Heart left ventricle (tissue), 16 donors: ENCODE measurements around the gene ADGRG7. TPM values are rescaled to one million over a fixed set of nuclear protein-coding genes. Genes with fewer than 3 reads are reported as not detected.
A peak's percentile ranks its signal among the peaks of the same experiment; 100 is the strongest.

Experiments used
- ATAC-seq, 4 donors: fragments of 200-7000 bp; cut with Tn5 transposase; one replicate each; pipeline ENCODE4 v1.9.1; 2020 to 2022; ENCODE audit warnings: moderate library complexity in 4 of 4, mild to moderate bottlenecking in 3 of 4, moderate number of reproducible peaks in 1 of 4
- DNase-seq, 5 donors: peaks; one replicate each; pipeline ENCODE4 v3.0.0-alpha.2; 2020
- H3K27ac ChIP-seq, 12 donors: fragments of 200-600 bp; sonication (generic) in 4 of 12; one replicate each; pipeline versions ENCODE4 v1.5.0 to v1.8.0; 2016 to 2022; ENCODE audit warnings: mild to moderate bottlenecking in 2 of 12
- H3K27me3 ChIP-seq, 9 donors: fragments of 200-600 bp; sonication (generic) in 2 of 9; one replicate each; pipeline versions ENCODE4 v1.5.1 to v1.8.0; 2016 to 2022; ENCODE audit warnings: mild to moderate bottlenecking in 3 of 9
- H3K36me3 ChIP-seq, 9 donors: fragments of 200-600 bp; sonication (generic) in 2 of 9; one replicate each; pipeline versions ENCODE4 v1.5.0 to v1.8.0; 2018 to 2022; ENCODE audit warnings: mild to moderate bottlenecking in 2 of 9
- H3K4me1 ChIP-seq, 12 donors: fragments of 200-600 bp; sonication (generic) in 4 of 12; one replicate each; pipeline versions ENCODE4 v1.5.0 to v1.8.0; 2016 to 2022; ENCODE audit warnings: mild to moderate bottlenecking in 3 of 12
- H3K4me3 ChIP-seq, 12 donors: fragments of 200-600 bp; sonication (generic) in 4 of 12; one replicate each; pipeline versions ENCODE4 v1.5.0 to v1.8.0; 2017 to 2022; ENCODE audit warnings: mild to moderate bottlenecking in 9 of 12, moderate library complexity in 4 of 12
- H3K9me3 ChIP-seq, 12 donors: fragments of 200-600 bp; sonication (generic) in 4 of 12; one replicate each; pipeline versions ENCODE4 v1.5.0 to v1.8.0; 2016 to 2022; ENCODE audit warnings: mild to moderate bottlenecking in 1 of 12
- POLR2A ChIP-seq, 2 donors: fragments of 450-650 bp; IDR thresholded peaks; one replicate each; pipeline ENCODE4 v1.6.1; 2017; ENCODE audit warnings: antibody characterized with exemption in 2 of 2, mild to moderate bottlenecking in 2 of 2, moderate library complexity in 2 of 2
- WGBS, 4 donors: extraction: QIAGEN DNeasy Blood & Tissue Kit in 2 of 4; methylation state at CpG; one replicate each; pipeline versions ENCODE4 v1.1.5 to v1.1.7; 2013 to 2018; 5-methylcytosine and 5-hydroxymethylcytosine counted together
- intact Hi-C, 10 donors: fragments of 100-400 bp; cut with DNase I; formaldehyde crosslinking; loops; one replicate each; pipeline versions ENCODE4 v1.11.1 to v1.14.2; 2022
- polyA plus RNA-seq, 2 donors: library from polyadenylated mRNA; stranded (reverse); fragments of 200-250 nt; gene quantifications; one replicate each; pipeline ENCODE4 v1.2.3, GENCODE V29; 2013
- total RNA-seq, 9 donors: library from RNA; depleted of rRNA in 2 of 9; stranded (reverse); fragments of >200 nt in 2 of 9; fragmentation: NEBNext Ultra II Directional in 3 of 9; extraction: Animal tissue kit (Norgen Biotek cat#: 25700) in 3 of 9; gene quantifications; one replicate each; pipeline versions ENCODE4 v1.1.0 to v1.2.4, GENCODE V29; 2016 to 2023
- TF ChIP-seq, protein P1 (sequence below), 12 donors: fragments of 200-600 bp; sonication (generic) in 4 of 12; IDR thresholded peaks; one replicate each; pipeline versions ENCODE4 v1.5.0 to v1.8.0; 2018 to 2022; ENCODE audit warnings: antibody characterized with exemption in 12 of 12, mild to moderate bottlenecking in 5 of 12
- donor health status: ischemic (EF 13 %, LVEDD 7.1; RV severe dilation, severe dysfunction).
- donor health status: healthy with polysubstance abuse.
- donor health status: DM: no; HTN: yes; CAD: no.
- donor health status: DM: no; HTN: no; CAD: no.
- donor health status: ischemic (EF 25% LVEDD 6.9; RV normal size, moderate dysfunction).
- donor health status: ischemic (EF 25% LVEDD 5.7; RV mildly dilated, moderate dysfunction).
- donor health status: healthy.
- donor health status: DM: yes; HTN: yes; CAD: no.
- donor health status: ischemic (EF 35%, LVEDD 5.7; RV mildly dilated, moderate dysfunction).
- donor health status: nonischemic (EF 11% LVEDD 7.7; RV severe dilation, severe dysfunction).
- donor health status: DM: yes; HTN: yes; CAD: no.
- donor health status: PGD.
- donor health status: ischemic (EF 29% LVEDD 5.4; RV normal size, mild dysfunction).
- donor health status: nonischemic (EF 23%, LVEDD 6.1; RV moderate dilation, normal function).

Gene ADGRG7
- total and polyA plus RNA-seq, 11 donors: 0.23 TPM; not detected in 10

DNA sequence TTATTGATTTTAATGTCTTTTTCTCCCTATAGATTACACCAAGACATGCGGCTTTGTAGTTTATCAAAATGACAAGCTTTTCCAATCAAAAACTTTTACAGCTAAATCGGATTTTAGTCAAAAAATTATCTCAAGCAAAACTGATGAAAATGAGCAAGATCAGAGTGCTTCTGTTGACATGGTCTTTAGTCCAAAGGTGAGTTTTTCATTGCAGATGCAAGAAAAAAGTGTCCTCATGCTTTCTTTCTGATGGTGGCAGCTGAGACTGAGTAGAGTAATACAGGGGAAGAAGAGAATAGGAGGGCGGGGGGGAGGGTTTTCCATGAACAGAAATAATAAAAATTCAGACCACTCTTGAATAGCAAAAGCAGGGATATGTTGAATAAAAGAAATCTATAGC is 36.5 kb downstream of the ADGRG7 start:
- H3K9me3 ChIP-seq: no peaks in the 10 kb centered on the region
- H3K4me3 ChIP-seq: no peak overlapping the region
- no peaks in the 10 kb centered on the region for H3K36me3 ChIP-seq
- no peak overlapping the region for H3K27ac ChIP-seq
- H3K27me3 ChIP-seq: no peaks in the 10 kb centered on the region
- TF ChIP-seq, protein P1, sequence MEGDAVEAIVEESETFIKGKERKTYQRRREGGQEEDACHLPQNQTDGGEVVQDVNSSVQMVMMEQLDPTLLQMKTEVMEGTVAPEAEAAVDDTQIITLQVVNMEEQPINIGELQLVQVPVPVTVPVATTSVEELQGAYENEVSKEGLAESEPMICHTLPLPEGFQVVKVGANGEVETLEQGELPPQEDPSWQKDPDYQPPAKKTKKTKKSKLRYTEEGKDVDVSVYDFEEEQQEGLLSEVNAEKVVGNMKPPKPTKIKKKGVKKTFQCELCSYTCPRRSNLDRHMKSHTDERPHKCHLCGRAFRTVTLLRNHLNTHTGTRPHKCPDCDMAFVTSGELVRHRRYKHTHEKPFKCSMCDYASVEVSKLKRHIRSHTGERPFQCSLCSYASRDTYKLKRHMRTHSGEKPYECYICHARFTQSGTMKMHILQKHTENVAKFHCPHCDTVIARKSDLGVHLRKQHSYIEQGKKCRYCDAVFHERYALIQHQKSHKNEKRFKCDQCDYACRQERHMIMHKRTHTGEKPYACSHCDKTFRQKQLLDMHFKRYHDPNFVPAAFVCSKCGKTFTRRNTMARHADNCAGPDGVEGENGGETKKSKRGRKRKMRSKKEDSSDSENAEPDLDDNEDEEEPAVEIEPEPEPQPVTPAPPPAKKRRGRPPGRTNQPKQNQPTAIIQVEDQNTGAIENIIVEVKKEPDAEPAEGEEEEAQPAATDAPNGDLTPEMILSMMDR (IDR thresholded peaks at IDR 0.05): no peak
- TF ChIP-seq POLR2A (IDR thresholded peaks at IDR 0.05): no peak
- 83 to 92% (median 85%) methylated on average over 3 of the region's 3 CpGs for WGBS, 4 donors
- peaks cover 0 to 6% (median 0%) of the 10 kb centered on the region in 12 donors for H3K4me1 ChIP-seq
- DNase-seq: no peak
- intact Hi-C loops: no loop called here
- ATAC-seq: no peak

DNA sequence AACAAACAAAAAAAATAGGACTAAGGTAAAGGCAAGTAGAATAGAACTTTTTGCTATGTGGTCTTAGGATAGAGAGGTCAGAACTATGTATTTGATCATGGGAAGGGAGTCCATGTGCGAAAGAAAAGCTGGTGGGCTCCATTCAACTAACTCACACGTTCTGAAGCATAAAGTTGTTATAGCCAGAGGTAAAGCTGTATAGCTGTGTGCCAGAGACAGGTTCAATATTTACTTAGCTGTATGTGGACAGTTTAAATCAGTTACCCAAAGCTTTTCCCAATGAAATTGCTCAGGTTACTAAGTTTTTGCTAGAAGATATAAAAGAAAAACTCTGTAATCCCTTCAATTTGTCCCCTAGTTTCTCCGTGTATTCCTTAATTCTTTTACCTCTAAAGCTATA is 37.8 kb downstream of the ADGRG7 start:
- no peak overlapping the region for H3K27ac ChIP-seq
- H3K9me3 ChIP-seq: no peaks in the 10 kb centered on the region
- no peak overlapping the region for H3K4me3 ChIP-seq
- DNase-seq (no peak), ATAC-seq (no peak)
- H3K27me3 ChIP-seq: no peaks in the 10 kb centered on the region
- 73 to 80% (median 78%) methylated on average over 3 of the region's 3 CpGs for WGBS, 4 donors
- intact Hi-C loops: no loop called here
- TF ChIP-seq, protein P1 (IDR thresholded peaks at IDR 0.05): no peak
- TF ChIP-seq POLR2A (IDR thresholded peaks at IDR 0.05): no peak
- peaks cover 0 to 13% (median 0%) of the 10 kb centered on the region in 12 donors for H3K4me1 ChIP-seq
- H3K36me3 ChIP-seq: no peaks in the 10 kb centered on the region

DNA sequence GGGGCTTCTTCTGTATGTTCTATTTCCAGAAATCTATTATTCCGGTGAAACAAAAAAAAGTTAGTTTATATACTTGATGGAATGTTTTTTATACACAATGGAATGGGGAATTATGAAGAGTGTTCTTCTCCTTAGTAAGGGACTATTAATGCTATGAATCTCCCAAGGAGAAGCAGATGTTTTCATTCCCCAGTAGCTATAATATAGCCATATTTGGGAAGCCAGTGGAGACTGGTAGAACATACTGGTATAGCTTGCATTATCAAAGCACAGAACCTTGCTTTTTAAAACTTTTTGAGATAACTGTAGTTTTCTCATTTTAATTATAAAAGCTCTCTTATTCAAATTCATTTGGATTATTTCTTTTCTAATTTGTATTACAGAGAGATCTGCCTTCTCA is 38.3 kb downstream of the ADGRG7 start:
- Histone ChIP-seq H3K27me3 (no peaks in the 10 kb centered on the region), H3K9me3 (no peaks in the 10 kb centered on the region), H3K27ac (no peak overlapping the region), H3K4me1 (peaks cover 0 to 13% (median 0%) of the 10 kb centered on the region in 12 donors), H3K36me3 (no peaks in the 10 kb centered on the region), H3K4me3 (no peak overlapping the region)
- intact Hi-C loops: no loop called here
- ATAC-seq (no peak), DNase-seq (no peak)
- TF ChIP-seq, protein P1 (IDR thresholded peaks at IDR 0.05): no peak
- no peak for TF ChIP-seq POLR2A (IDR thresholded peaks at IDR 0.05)
- WGBS, 4 donors: 84 to 88% (median 86%) methylated on average over 1 of the region's 1 CpG

DNA sequence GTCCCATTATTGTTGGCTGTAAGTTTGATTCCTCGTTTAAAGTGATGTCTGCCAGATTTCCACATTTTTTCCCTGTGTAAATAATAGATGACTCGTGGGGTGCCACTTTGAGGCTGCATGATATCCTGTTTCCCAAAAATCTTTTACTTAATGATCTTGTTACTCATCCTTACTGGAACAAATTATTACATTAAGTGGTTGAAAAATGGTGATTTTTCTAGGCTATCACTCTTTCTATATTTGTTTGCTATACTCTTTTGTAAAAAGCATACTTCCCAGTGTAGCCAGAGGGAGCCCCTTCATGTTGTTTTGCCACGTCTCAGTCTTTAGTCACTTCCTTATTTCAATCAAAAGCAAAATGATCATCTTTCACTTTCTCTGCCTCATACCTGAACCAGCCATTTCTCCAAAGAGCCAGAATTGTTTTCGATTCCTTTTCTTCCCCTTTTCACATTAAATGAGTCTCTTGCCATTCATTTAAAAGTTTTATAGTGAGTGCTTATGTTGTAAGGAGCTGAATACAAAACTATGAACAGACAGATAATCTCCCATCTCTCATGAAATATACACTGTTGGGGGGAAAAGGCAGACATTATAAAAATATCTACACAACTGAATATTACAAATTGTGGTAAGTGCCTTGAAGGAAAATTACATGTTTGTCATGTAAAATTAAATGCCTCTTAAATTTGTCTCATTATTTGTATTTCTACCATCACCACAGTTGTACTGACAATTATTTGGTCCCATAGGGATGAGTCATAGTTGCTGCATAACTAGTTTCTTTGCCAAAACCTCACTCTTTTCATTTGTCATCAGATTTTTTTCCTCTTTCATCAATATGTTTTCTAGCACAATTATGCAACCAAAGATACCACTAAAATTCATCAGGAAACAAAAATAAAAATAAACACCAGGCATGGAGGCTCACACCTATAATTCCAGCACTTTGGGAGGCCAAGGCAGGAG is 41.5 kb downstream of the ADGRG7 start:
- peak overlapping the region in 4 of 12 donors; percentile 1 to 51 (median 26) for H3K27ac ChIP-seq

More for the DNA sequence above, 41.5 kb downstream of the ADGRG7 start:
- Histone ChIP-seq H3K27me3 (no peaks in the 10 kb centered on the region), H3K4me3 (peak overlapping the region in 1 of 12 donors; percentile 4), H3K4me1 (peaks cover 0 to 13% (median 0%) of the 10 kb centered on the region in 12 donors), H3K9me3 (no peaks in the 10 kb centered on the region), H3K36me3 (no peaks in the 10 kb centered on the region)
- DNase-seq: no peak
- intact Hi-C loops: no loop called here
- WGBS, 4 donors: 32 to 45% (median 39%) methylated on average over 4 of the region's 4 CpGs
- no peak for TF ChIP-seq POLR2A (IDR thresholded peaks at IDR 0.05)
- TF ChIP-seq, protein P1 (IDR thresholded peaks at IDR 0.05): peak in 2 of 12 donors; percentile 9 to 25
- ATAC-seq: peak in 1 of 4 donors; percentile 57
